Epithelial cell of esophagus (primary cell): ENCODE results near the gene LZTS3.
"Not testable (repeated sequence)": the region's sequence is repeated elsewhere in the genome, so short reads cannot be mapped to it uniquely, and the experiment has no call there.

Source experiments
- DNase-seq: peaks from one replicate; pipeline ENCODE4 v3.0.0; 2010; ENCODE audit warnings: low read depth
- H3K4me3 ChIP-seq: 2 replicates; pipeline ENCODE4 v1.5.1; 2011; ENCODE audit warnings: mild to moderate bottlenecking, low read length, control low read depth
- CTCF ChIP-seq: IDR thresholded peaks from 2 replicates; pipeline ENCODE4 v1.5.1; 2011; ENCODE audit warnings: low read depth, mild to moderate bottlenecking, low read length, control low read depth, inconsistent platforms; ENCODE audit not compliant: insufficient read depth; ENCODE audit errors: missing control alignments

The LZTS3 gene

DNA sequence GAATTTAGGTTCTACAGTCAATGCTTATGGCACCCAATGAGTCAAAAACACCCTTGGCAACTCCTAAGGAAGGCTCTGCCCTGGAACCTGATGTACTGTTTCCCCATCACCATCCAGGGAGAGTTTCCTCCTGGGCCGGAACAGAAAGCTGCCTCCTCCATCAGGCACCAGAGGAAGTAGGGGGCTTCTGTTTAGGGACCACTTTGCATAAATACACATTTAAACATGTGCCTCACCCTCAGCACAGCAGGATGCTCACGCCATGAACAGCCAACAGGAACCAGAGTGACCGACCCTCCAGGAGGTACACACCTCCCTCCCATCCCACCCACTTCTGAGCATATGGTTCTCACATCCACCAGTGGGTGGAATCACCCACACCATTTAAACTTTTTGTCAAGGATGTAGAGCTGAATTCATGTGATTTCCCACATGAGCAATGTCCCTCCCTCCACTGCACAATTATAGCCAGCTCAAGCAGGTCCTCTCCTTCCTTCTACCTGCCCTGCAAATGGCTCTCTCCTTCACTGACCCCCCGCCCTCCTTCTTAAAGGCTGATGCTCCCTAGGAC lies 16.3 kb upstream of the LZTS3 start:
- DNase-seq, result no peak
- no peak overlapping the region for H3K4me3 ChIP-seq
- TF ChIP-seq CTCF, result no peak

- H3K4me3 ChIP-seq, result no peak overlapping the region
- no peak for DNase-seq
- TF ChIP-seq CTCF, result no peak
These were observed 15.6 kb upstream of the LZTS3 start for GRCh38 chr20:3188823-3189413.

- not testable (repeated sequence) for H3K4me3 ChIP-seq, DNase-seq
These were observed 14.5 kb upstream of the LZTS3 start for GRCh38 chr20:3187861-3188260.

DNA sequence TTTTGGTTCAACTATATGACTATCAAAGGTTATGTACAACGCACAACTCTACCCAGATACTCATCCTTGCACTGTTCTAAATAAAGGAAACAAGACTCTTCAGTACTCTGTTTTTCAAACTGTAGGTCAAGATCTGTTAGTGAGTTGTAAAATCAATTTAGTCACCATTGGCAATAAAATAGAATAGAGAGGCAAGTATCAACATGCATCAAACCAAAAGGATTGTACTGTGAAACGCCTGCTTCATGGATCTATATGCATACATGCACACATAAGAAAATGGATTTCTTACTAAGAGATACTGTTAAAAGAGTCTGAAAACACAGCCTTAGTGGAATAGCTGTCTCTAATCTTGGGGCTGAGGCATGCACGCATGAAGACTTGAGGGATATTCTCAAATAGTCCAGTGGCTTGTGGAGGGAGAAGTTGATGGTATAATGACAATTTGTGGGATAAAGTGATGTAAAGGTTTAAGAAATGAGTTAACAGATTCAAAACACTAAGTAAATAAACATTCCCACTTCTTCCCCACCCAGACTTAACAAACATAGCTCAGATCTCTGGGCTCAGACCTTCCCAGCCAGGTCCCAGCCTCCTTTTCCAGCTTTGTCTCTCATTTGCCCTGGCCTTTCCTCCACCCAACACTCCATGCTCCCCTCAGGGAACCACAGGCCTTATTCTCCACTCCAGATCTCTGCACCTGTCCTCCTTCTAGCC lies 10.7 kb upstream of the LZTS3 start:
- peak; percentile 32 for DNase-seq
- TF ChIP-seq CTCF, result no peak
- H3K4me3 ChIP-seq, result no peak overlapping the region

- H3K4me3 ChIP-seq, DNase-seq: not testable (repeated sequence)
These were observed 9.1 kb upstream of the LZTS3 start for GRCh38 chr20:3182429-3182828.

- DNase-seq, result no peak
- no peak for TF ChIP-seq CTCF
- H3K4me3 ChIP-seq, result no peak overlapping the region
These were observed 7.9 kb upstream of the LZTS3 start for GRCh38 chr20:3181270-3181669.

DNA sequence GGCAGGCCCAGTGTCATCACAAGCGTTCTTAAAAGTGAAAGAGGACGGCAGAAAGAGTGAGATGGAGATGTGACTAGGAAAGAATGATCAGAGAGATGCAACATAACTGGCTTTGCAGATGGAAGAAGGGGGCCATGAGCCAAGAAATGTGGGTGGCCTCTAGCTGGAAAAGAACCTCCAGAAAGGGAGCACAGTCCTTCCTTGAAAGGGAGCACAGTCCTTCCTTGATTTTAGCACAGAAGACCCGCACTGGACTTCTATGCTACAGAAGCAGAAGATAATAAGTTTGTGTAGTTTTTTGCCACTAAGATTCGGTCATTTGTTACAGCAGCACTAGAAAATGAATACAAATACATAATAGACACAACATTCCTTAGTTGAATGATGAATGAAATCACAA lies 7.0 kb upstream of the LZTS3 start:
- DNase-seq, result no peak
- TF ChIP-seq CTCF, result no peak
- H3K4me3 ChIP-seq, result no peak overlapping the region
